Lower leg skin (tissue), 3 donors: ENCODE results near the gene TRPT1.

Source experiments
- POLR2A ChIP-seq, 2 donors: fragments of 450-650 bp; IDR thresholded peaks; one replicate each; pipeline ENCODE4 v1.6.1; 2016 to 2017; ENCODE audit warnings: antibody characterized with exemption in 2 of 2, mild to moderate bottlenecking in 1 of 2, moderate library complexity in 1 of 2
- TF ChIP-seq, protein P1 (sequence below), 3 donors: fragments of 450-650 bp; IDR thresholded peaks; one replicate each; pipeline ENCODE4 v1.5.1; 2016; ENCODE audit warnings: antibody characterized with exemption in 3 of 3, mild to moderate bottlenecking in 3 of 3, moderate library complexity in 2 of 3

DNA sequence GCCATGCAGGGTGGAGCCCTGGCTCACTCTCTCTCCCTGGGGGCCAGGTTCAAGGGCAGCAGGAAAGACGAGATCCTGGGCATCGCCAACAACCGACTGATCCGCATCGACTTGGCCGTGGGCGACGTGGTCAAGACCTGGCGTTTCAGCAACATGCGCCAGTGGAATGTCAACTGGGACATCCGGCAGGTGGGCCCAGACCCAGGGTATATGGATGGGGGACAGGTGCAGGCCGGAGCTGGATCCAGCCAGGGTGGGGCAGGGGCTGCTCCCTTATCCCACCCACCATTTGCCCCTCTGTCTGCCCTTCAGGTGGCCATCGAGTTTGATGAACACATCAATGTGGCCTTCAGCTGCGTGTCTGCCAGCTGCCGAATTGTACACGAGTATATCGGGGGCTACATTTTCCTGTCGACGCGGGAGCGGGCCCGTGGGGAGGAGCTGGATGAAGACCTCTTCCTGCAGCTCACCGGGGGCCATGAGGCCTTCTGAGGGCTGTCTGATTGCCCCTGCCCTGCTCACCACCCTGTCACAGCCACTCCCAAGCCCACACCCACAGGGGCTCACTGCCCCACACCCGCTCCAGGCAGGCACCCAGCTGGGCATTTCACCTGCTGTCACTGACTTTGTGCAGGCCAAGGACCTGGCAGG is 2.9 kb downstream of the TRPT1 start:
- TF ChIP-seq, protein P1, sequence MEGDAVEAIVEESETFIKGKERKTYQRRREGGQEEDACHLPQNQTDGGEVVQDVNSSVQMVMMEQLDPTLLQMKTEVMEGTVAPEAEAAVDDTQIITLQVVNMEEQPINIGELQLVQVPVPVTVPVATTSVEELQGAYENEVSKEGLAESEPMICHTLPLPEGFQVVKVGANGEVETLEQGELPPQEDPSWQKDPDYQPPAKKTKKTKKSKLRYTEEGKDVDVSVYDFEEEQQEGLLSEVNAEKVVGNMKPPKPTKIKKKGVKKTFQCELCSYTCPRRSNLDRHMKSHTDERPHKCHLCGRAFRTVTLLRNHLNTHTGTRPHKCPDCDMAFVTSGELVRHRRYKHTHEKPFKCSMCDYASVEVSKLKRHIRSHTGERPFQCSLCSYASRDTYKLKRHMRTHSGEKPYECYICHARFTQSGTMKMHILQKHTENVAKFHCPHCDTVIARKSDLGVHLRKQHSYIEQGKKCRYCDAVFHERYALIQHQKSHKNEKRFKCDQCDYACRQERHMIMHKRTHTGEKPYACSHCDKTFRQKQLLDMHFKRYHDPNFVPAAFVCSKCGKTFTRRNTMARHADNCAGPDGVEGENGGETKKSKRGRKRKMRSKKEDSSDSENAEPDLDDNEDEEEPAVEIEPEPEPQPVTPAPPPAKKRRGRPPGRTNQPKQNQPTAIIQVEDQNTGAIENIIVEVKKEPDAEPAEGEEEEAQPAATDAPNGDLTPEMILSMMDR (IDR thresholded peaks at IDR 0.05): no peak
- TF ChIP-seq POLR2A (IDR thresholded peaks at IDR 0.05): no peak
